ENCODE measurements around the gene EIF5A2.

The EIF5A2 gene

DNA sequence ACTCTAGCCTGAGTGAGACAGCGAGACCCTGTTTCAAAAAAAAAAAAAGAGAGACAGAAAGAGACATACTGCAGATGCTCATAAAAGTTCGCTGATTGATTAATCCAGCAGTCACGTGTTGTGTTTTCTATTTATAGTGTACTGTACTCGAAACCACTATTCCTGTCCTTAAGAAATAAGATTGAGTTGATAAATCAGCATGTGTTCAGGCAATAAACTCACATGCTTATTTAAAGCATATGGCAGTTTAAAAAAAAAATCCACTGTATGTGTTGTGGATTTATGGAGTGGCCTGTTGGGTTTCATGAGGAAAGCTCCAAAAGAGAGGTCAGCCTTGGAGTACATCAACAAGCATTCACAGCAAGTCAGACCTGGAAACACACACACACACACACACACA lies 56.1 kb downstream of the EIF5A2 start:
- DNase-seq (ENCODE audit: low spot score), result no peak

DNA sequence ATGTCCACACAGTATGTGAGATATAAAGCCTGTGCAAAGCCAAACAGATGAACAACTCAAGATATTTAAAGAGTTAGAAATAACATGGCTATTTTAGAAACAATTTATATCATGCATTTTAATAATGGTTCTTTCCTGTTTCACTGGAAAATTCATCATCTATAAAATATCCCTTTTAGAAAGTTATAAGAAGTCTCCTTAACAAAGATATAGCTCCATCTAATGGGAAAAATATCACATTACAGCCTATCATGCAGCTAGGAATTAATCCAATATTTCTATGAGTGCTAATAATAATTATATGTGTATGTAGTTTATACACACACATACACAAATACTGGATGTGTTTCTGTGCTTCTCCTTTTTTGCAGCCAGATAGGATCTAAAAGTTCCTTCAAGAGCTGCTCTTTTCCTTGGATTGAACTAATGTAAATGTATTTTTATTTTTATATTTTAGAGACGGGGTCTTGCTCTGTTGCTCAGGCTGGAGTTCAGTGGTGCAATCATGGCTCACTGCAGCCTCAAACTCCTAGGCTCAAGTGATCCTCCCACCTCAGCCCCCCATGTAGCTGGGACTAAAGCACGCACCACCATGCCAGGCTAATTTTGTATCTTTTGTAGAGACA lies 60.0 kb downstream of the EIF5A2 start:
- DNase-seq (ENCODE audit: low spot score), result no peak

DNA sequence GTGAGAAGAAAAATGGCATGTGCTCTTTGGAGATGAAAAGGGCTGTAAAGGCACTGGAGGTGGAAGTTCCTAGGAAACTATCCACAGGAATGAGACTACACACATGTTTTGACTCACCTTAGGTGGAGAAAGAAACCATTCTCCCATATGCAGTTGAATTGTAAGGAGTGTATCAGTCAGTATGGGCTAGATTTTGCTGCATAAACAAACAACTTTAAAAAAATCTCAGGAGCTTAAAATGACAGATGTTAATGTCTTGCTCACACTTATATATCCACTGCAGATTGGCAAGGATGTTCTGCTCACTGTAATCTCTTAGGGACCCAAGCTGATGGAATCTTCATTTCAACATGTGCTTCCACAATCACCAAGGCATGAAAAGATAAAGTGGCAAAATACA lies 64.1 kb downstream of the EIF5A2 start:
- DNase-seq (ENCODE audit: low spot score), result no peak

DNA sequence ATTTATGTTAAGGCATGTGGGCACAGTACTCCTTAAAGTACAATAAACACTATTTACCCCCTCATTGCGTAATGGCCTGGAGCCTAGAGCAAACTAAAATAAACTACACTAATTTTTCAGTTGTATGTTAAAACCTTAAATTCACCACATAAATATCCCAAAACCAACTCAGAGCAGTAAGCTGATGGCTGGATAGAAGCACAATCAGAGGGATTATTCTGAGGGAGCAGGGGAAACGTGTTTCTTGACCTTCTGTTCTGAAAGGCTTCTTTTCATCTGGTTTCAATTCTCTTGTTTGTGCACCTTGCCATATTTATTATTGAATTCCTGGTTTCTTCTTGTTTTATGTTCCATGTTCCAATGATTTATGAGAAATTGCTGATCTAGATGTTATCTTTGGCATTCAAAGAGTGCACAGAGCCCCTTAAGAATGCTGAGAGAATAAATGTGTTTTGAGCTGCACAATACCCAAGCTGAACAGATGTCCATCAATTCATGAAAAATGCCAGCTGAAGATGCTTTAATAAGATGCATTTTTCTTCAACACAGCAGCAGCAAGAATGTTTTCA lies 68.1 kb downstream of the EIF5A2 start:
- DNase-seq (ENCODE audit: low spot score), result no peak

DNA sequence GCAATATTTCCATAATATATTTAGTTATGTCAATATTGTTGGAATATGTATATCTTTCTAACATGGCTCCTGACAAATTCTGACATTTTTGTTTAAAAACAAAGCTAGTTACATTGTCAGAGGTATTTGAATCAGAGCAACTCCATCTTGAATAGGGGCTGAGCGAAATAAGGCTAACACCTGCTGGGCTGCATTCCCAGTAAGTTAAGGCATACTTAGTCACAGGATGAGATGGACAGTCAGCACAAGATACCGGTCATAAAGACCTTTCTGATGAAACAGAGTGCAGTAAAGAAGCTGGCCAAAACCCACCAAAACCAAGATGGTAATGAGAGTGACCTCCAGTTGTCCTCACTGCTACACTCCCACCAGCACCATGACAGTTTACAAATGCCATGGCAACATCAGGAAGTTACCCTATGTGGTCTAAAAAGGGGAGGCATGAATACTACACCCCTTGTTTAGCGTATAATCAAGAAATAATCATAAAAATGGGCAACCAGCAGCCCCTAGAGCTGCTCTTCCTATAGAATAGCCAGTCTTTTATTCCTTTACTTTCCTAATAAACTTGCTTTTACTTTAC lies 68.8 kb downstream of the EIF5A2 start:
- DNase-seq (ENCODE audit: low spot score), result no peak

Measured in cerebellar cortex (tissue), 1 donor.